HG03108 (cell line): ENCODE results near the gene WDR37.
"Not testable (repeated sequence)": the region's sequence is repeated elsewhere in the genome, so short reads cannot be mapped to it uniquely, and the experiment has no call there.

Experiments used
- ATAC-seq: cut with Tn5 transposase; IDR thresholded peaks from one replicate; pipeline ENCODE4 v1.9.1; 2021; ENCODE audit warnings: moderate library complexity; ENCODE audit not compliant: unreplicated experiment

Gene WDR37

DNA sequence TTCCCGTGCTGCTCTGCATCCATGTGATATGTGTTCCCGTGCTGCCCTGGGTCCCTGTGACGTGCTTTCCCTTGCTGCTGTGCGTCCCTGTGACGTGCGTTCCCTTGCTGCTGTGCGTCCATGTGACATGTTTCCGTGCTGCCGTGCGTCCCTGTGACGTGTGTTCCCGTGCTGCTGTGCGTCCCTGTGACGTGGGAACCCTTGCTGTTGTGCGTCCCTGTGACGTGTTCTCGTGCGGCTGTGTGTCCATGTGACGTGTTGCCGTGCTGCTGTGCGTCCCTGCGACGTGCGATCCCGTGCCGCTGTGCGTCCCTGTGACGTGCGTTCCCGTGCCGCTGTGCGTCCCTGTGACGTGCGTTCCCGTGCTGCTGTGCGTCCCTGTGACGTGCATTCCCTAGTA lies 45.8 kb downstream of the WDR37 start:
- no peak for ATAC-seq

DNA sequence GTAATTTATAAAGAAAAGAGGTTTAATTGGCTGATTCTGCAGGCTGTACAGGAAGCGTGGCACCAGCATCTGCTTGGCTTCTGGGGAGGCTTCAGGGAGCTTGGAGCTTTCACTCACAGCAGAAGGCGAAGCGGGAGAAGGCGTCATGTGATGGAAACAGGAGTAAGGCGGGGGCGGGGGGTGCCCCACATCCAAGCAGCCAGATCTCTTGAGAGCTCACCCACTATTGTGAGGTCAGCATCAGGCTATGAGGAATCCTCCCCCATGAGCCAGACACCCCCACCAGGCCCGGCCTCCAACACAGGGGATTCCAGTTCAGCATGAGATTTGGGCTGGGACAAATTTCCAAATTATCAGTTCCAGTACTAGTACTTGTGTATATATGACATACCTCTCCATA lies 46.2 kb downstream of the WDR37 start:
- no peak for ATAC-seq

DNA sequence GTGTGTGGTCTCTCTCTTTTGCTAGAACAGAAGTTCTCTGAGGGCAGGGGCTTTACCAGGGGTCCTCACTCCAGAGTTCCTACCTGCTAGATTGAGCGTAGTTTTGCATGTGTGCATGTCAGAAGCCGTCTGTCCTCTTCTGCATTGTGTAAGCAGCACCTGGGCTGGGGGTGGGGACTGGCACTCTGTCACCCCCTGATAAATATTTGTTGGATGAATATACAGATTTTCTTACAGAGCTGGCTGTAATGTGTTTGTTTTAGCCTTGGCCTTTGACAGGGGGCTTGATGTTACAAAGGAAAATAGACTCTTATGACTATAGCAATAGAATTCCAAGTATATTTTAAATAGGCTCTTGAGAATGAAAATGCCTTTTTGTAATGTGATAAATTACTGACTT lies 46.6 kb downstream of the WDR37 start:
- ATAC-seq: no peak

DNA sequence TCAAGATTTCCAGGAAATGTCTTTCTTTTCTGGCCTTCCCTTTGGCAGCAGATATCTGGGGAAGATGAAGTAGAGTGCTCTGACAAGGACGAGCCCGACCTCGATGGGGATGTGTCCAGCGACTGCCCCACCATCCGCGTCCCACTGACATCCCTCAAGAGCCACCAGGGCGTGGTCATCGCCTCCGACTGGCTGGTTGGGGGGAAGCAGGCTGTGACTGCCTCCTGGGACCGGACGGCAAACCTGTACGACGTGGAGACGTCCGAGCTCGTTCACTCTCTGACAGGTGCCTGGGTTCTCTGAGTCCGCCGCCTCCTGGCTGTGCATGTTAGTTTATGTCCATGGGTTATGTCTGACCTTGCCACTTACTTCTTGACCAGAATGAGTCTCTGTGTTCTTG lies 47.4 kb downstream of the WDR37 start:
- ATAC-seq: no peak

DNA sequence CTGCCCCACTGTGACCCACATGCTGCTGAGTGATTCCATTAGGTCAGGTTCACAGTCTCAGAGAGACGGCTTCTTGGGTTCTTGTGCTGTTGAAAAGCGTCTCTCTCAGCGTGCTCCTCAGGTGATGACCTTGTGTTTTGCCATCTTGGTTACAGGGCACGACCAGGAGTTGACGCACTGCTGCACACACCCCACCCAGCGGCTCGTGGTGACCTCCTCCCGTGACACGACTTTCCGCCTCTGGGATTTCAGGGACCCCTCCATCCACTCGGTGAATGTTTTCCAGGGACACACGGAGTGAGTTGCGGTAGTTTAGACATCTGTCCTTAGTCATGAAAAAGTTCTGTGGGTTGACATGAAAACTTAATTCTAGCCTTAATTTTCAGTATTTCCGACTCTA lies 48.8 kb downstream of the WDR37 start:
- ATAC-seq: no peak

DNA sequence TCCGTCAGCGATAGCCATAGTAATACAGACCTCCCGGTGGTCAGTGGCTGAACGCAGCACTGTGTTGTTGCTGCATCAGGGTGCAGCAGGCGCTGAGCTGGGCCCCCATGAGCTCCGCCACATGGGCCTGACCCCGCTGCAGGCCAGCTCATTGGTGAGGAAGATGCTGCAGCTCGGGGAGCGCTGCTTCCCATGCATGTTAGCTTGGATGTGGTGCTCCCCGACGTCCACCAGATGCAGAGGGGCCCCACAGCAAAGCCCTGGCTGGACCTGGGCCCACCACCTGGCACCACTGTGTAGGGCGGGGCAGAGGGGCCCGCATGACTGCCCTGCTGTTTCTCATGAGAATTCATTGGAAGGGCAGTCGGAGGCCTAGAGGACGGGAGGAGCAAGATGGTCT lies 50.8 kb downstream of the WDR37 start:
- no peak for ATAC-seq

DNA sequence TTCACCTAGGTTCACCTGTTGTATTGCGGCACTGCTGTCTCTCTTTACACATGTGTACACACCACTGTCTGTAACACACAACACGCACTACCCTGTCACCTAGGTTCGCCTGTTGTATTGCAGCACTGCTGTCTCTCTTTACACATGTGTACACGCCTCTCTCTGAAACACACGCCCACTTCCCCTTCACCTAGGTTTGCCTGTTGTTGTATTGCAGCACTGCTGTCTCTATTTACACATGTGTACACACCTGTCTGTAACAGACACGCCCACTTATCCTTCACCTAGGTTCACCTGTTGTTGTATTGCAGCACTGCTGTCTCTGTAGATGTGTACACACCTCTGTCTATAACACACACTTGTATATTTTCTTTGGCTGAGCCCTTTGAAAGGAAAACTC lies 51.5 kb downstream of the WDR37 start:
- no peak for ATAC-seq

DNA sequence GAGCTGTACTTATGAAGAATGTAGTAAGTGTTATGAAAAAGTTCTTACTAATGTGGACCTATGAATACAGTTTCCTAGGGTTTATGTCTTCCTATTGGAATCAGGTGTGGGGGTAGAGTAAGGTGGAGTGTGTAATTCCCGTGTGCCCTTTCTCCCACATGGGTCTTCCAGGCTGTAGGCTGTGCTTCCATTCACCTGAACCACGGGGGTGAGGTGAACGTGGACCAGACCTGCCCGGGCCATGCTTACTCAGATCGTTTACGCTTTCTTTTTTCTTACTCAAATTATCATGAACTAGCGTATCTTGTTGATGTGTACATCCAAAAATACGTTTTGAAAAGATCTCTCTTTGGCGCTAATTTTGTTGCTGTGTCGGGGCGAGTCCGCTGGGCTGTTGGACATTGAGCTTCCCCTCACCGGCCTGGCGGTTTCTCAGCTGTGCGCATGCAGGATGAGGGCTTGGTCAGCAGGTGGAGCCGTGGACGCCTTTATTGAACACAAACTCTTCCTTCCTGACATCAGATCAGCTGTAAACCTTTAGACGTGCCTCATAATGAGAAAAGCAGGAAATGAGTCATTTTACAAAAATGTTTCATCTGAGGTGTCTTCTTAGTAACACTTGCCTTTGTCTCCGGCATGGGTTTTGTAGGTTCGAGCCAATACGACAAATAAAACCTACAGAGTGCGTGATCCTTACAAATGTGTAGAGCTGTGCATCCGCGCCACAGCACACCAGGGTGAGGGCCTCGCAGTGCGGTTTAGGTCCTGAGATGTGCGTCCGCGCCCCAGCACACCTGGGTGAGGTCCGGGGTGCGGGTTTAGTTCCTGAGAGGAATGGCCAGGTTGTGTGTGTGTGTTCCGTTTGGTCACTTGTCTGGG lies 53.8 kb downstream of the WDR37 start:
- peak; percentile 84 for ATAC-seq

DNA sequence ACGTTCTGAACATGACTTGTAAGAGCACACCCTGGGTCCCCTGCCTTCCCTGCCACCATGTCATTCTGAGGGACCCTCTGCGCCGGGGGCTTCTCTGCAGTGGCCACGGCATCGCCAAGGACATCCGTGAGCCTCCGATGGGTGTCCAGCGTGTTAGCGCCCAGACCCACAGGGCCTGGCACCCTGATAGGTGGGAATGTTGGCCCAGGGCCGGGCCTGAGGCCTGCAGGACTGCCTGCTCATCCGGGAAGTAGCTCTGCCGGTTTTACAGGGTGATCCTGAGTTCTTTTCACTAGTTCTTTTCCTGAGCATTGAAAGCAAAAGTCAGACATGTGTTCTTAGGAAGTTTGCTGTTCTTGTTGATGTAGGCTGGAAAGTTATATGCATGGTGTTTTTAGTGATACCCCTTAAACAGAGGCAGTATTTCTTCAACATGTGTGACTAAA lies 54.5 kb downstream of the WDR37 start:
- no peak for ATAC-seq

DNA sequence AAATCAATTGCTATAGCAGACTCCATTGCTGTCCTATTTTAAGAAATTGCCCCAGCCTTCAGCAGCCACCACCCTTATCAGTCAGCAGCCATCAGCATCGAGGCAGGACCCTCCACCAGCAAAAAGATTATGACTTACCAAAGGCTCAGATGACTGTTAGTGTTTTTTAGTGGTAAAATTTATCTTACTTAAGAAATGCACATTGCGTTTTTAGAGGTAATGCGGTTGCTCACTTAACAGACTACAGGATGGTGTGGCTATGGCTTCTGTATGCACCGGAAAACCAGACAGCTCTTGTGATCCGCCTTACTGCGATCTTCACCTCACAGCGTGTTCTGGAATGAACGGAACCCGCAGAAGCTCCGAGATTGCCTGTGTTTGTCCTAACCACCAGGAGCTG lies 58.1 kb downstream of the WDR37 start:
- ATAC-seq: no peak

DNA sequence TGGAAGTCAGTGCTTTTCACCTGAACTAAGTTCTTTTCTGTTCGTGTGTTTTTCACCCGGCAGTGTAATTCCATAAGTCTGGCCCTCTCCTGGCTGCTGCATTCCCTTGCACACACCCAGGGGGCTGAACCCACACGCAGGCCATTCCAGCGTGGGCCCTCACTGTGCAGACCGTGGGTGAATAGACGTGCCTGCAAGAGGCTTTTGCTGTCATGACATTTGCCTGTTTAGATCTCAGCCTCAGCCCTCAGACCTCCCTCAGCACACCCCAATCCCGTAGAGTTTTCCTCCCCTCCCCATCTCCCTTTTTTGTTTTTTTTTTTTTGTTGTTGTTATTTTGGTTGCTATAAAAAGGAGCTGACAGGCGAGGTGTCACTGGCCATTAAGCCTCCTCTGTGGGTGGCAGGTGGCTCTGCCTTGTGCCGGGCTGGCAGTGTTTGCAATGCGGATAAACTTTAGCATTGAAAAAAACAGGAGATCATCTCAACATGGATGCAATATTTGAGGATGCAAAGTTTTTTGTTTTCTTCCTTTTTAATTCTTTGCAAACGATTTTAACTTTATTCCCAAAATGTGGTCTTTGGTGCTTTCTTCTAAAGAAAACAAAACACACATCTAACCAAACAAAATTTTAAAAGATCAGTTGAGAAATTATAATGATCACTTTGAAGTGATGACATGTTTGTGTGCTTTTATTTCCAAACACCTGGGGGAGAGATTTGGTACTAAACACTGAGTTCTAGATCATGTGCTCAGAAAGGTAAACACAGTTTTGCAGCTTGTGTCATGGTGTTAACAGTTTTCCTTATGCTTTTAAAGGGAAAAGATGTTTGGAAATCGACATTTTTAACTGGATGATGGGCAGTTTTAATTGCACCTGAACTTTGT lies 58.8 kb downstream of the WDR37 start:
- no peak for ATAC-seq

DNA sequence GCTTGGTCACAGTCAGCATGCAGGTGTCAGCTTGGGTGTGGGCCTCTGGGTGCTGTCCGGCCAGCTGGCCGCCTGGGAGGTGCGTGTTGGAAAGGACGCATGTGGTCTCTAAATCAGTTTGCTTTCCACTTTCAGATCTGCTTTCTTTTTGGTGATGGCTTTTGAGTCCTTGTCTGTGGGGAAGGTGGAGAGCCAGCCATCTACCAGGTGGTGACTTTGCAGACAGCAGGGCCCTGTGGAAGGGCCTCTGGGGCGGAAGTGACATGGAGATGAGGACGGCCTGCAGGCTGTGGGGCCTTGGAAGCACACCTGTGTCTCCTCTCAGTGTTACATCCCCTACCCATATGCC lies 59.4 kb downstream of the WDR37 start:
- no peak for ATAC-seq

DNA sequence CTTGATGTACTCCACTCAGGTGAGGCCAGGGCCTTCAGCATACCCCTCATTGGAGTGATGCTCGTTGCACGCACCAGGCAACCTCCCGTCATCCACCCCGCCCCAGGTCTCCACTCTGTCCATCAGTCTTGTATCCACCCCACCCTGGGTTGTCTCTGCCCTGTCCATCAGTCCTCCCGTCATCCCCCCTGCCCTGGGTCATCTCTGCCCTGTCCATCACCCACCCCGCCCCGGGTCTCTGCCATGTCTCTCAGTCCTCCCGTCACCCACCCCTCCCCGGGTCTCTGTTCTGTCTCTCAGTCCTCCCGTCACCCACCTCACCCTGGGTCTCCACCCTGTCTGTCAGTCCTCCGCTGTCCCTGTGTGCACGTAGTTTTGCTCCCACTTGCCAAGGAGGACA lies 59.9 kb downstream of the WDR37 start:
- ATAC-seq: no peak

DNA sequence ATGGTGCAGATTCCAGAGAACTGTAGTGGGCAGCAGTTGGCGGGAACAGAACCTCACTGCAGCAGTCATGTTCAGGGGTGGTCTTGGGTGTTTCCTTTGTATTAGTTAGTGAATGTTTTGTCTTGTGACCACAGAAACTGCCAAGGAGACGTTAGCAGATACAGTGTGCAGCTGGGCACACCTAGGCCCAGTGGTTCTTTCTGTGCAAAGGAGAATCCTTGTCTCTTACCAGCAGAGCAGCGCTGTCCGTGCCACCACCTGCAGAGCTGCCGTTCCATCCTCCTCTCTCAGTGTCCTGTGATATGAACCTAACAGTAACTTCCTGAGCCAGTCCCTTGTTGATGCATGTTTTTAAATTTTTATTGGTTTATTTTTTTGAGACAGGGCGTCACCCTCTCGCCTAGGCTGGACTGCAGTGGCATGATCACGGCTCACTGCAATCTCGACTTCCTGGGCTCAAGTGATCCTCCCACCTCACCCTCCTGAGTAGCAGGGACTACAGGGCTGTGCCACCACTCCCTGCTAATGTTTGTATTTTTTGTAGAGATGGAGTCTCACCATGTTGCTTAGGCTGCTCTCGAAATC lies 60.6 kb downstream of the WDR37 start:
- ATAC-seq: no peak

DNA sequence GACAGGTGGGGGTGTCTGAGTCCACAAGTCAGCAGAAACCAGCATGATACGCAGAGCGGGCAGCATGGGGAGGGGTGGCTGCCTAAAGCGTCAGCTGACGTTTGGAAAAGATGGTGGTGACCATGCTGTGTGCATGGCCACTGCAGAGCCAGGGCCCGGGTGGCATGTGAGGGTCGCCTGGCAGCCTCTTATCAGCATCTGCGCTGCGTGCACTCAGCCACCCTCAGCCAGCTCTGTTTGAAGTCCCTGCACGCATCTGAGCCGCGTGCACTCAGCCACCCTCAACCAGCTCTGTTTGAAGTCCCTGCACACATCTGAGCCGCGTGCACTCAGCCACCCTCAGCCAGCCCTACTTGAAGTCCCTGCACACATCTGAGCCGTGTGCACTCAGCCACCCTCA lies 61.5 kb downstream of the WDR37 start:
- ATAC-seq: no peak

DNA sequence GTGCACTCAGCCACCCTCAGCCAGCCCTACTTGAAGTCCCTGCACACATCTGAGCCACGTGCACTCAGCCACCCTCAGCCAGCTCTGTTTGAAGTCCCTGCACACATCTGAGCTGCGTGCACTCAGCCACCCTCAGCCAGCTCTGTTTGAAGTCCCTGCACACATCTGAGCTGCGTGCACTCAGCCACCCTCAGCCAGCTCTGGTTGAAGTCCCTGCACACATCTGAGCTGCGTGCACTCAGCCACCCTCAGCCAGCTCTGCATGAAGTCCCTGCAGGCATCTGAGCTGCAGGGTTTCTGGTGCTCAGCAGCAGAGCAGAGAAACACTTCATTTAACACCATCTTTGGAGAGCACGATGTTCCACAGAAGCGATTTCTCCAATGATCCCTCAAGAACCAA lies 62.1 kb downstream of the WDR37 start:
- ATAC-seq: not testable (repeated sequence)

DNA sequence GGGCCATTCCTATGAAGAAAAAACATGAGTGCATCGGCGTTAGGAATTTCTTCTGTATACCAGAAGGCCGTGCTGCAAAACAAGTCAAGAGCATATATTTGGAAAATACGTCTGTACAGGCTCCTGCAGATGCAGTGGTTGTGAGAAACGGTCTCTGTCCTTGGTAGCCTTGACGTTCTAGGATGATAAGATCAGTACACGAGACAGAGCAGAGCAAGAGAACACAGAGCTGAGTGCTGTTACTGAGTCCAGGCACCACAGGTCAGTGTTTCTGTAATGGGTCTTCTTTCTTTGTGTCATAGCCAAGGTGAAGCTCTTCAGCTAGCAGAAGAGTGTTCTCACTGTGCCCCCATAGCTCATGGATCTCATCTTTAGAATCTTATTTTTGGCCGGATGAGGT lies 62.8 kb downstream of the WDR37 start:
- ATAC-seq: no peak

DNA sequence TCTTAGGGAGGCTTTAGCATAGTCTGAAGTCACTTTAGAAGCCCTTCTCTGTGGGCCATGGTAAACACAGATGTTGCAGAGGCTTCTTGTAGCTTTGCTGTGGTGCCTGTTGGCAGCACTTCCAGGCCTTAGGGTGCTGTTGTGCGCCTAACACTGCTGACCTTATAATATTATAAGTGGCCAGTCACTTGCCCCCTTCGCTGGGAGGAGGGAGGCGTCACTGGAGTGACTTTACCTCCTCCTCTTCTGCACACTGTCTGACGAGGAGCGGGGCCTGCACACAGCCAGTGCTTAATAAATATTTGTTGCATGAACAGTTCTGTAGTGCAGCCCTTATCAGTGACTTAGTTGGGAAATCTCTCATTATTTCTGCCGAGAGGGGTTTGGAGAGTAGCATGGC lies 63.3 kb downstream of the WDR37 start:
- ATAC-seq: no peak

DNA sequence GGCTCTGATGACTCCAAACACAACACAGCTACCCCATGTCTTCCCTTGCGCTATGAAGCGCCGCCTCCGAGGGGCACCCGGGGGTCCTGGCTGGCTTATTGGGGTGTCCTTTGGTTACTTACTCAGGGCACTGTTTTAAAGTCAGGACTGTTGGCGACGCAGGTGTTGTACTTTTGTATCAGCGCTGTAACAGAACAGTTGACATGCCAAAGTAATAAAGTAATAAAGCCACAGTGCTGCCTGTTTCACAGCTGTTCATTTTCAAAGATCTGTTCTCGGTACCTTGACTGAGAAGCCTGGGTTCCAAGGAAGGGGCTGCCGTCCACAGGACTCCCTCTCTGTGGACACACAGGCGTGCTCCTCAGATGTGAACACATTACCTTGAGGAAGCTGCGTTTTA lies 64.1 kb downstream of the WDR37 start:
- no peak for ATAC-seq

DNA sequence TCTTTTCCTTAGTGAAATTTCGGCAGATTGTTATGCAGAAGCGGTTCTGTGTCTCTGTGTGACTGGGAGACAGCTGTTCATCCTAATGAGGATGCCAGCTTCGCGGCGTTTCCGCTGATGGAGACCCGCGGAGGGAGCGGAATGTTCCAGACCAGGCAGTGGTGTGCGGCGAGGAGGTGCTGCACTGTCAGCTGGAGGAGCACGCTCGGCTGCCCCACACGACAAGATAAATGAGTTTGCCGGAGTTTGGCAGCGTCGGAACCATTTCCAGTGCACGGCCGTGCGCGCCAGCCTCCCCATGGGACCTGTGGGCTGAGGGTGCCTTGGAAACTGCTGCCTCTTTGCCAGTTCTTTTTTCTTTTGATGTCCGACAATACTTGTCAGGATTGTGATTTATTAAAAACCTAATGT lies 64.6 kb downstream of the WDR37 start:
- no peak for ATAC-seq

DNA sequence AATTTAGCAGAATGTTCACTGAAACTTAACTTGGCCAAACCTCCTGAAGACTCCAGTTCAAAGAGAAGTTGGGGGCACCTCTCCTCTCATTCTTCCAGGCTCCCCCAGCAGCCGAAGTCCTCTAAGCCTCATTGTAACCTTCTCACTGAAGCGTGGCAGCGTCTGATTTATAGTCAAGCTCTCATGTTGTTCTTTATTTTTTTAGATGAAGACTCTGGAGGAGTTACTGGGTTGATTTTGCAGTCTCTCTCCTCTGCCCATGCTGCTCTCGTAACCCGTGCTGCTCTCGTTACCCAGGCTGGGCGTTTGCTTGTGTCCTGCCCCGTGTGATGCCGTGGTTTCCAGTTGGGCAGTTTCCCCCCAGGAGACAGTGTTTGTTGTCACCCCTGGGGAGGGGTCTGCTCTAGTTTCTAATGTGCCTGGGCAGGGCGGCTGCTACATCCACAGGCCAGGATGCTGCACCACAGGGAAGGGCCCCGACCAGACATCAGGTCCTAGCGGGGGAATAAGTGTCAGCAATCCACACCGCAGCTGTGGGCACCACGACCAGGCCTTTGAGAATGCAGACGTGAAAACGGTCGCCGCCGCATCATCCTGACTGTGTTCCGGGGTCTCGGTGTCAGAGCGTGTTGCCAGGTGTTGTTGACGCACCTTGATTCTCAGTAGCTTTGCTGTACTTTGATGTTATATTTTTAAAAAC lies 65.2 kb downstream of the WDR37 start:
- ATAC-seq: no peak
